ENCODE results near the gene ICE2. TPM values are rescaled to one million over a fixed set of nuclear protein-coding genes. Genes with fewer than 3 reads are reported as not detected.

Gene ICE2
- total and polyA plus RNA-seq, 4 experiments from 2014 or later: 46.5 to 68.4 (median 61.2) TPM

- Mint-ChIP-seq H3K36me3 (peaks cover 10 to 26% of the 10 kb centered on the region in 2 donors), H3K27me3 (no peaks in the 10 kb centered on the region), H3K4me1 (peaks cover 52 to 88% (median 75%) of the 10 kb centered on the region in 4 donors), H3K4me3 (peak overlapping the region in 6 of 8 donors; percentile 30 to 78 (median 56)), H3K9me3 (no peaks in the 10 kb centered on the region), H3K27ac (peak overlapping the region; percentile 83 to 94 (median 89))
- H3K27ac ChIP-seq (ENCODE audit: low read depth, low read length): peak overlapping the region; percentile 34
- no peaks in the 10 kb centered on the region for H3K27me3 ChIP-seq (ENCODE audit: insufficient read depth, low read length)
- no peaks in the 10 kb centered on the region for H3K9me3 ChIP-seq (ENCODE audit: control insufficient read depth in 1 of 2, low read length in 2 of 2)
- POLR2A ChIA-PET (ENCODE audit: partially characterized antibody): interaction anchor here (1.2 kb wide), 1 partner anchor 16 kb away, joined by 3 read pairs; no protein-coding TSS in a partner anchor
- H3K36me3 ChIP-seq (ENCODE audit: insufficient read depth, low read length): no peaks in the 10 kb centered on the region
- CTCF ChIA-PET (ENCODE audit: partially characterized antibody): no interaction called here
- DNase-seq: no peak
- intact Hi-C loops (cut with micrococcal nuclease): loop anchor here (5.0 to 10.0 kb wide), 2 partner anchors 59 to 192 kb away; no protein-coding TSS in a partner anchor
- H3K4me3 ChIP-seq (ENCODE audit: low read length in 2 of 2): no peak overlapping the region
- H3K4me1 ChIP-seq (ENCODE audit: insufficient read depth, low read length): peaks cover 91% of the 10 kb centered on the region
Measured at GRCh38 chr15:60392986-60393790, 85.8 kb downstream of the ICE2 start.

- Histone ChIP-seq H3K36me3 (ENCODE audit: insufficient read depth, low read length) (no peaks in the 10 kb centered on the region), H3K27me3 (ENCODE audit: insufficient read depth, low read length) (no peaks in the 10 kb centered on the region), H3K4me3 (ENCODE audit: low read length in 2 of 2) (no peak overlapping the region), H3K9me3 (ENCODE audit: control insufficient read depth in 1 of 2, low read length in 2 of 2) (no peaks in the 10 kb centered on the region), H3K27ac (ENCODE audit: low read depth, low read length) (peak overlapping the region; percentile 34), H3K4me1 (ENCODE audit: insufficient read depth, low read length) (peaks cover 89% of the 10 kb centered on the region)
- Mint-ChIP-seq H3K36me3 (peaks cover 10 to 26% of the 10 kb centered on the region in 2 donors), H3K9me3 (no peaks in the 10 kb centered on the region), H3K4me1 (peaks cover 54 to 90% (median 75%) of the 10 kb centered on the region in 4 donors), H3K27me3 (no peaks in the 10 kb centered on the region), H3K27ac (peak overlapping the region; percentile 83 to 93 (median 89)), H3K4me3 (peak overlapping the region in 6 of 8 donors; percentile 7 to 69 (median 54))
- CTCF ChIA-PET (ENCODE audit: partially characterized antibody): no interaction called here
- intact Hi-C loops (cut with micrococcal nuclease): loop anchor here (5.0 to 10.0 kb wide), 2 partner anchors 60 to 192 kb away; no protein-coding TSS in a partner anchor
- DNase-seq: peak; percentile 45 to 76 (median 69)
- POLR2A ChIA-PET (ENCODE audit: partially characterized antibody): no interaction called here
Measured at GRCh38 chr15:60392601-60392985, 86.3 kb downstream of the ICE2 start.

- peaks cover 14 to 21% of the 10 kb centered on the region in 2 donors for H3K36me3 Mint-ChIP-seq
- intact Hi-C loops (cut with micrococcal nuclease): loop anchor here (5.0 to 10.0 kb wide), 2 partner anchors 60 to 193 kb away; no protein-coding TSS in a partner anchor
- H3K27me3 Mint-ChIP-seq: no peaks in the 10 kb centered on the region
- Histone ChIP-seq H3K9me3 (ENCODE audit: control insufficient read depth in 1 of 2, low read length in 2 of 2) (no peaks in the 10 kb centered on the region), H3K27me3 (ENCODE audit: insufficient read depth, low read length) (no peaks in the 10 kb centered on the region), H3K36me3 (ENCODE audit: insufficient read depth, low read length) (no peaks in the 10 kb centered on the region), H3K4me1 (ENCODE audit: insufficient read depth, low read length) (peaks cover 90% of the 10 kb centered on the region), H3K27ac (ENCODE audit: low read depth, low read length) (no peak overlapping the region), H3K4me3 (ENCODE audit: low read length in 2 of 2) (no peak overlapping the region)
- ChIA-PET POLR2A (ENCODE audit: partially characterized antibody) (no interaction called here), CTCF (ENCODE audit: partially characterized antibody) (interaction anchor here (1.0 kb wide), 1 partner anchor 18 kb away, joined by 3 read pairs; no protein-coding TSS in a partner anchor)
- H3K4me3 Mint-ChIP-seq: peak overlapping the region in 5 of 8 donors; percentile 7 to 50 (median 22)
- H3K4me1 Mint-ChIP-seq: peaks cover 60 to 94% (median 78%) of the 10 kb centered on the region in 4 donors
- no peaks in the 10 kb centered on the region for H3K9me3 Mint-ChIP-seq
- peak overlapping the region; percentile 16 to 90 (median 78) for H3K27ac Mint-ChIP-seq
- no peak for DNase-seq
Measured at GRCh38 chr15:60391722-60392315, 87.1 kb downstream of the ICE2 start.

GRCh38 chr15:60390871-60391501, 88.0 kb downstream of the ICE2 start:
- Histone ChIP-seq H3K9me3 (ENCODE audit: control insufficient read depth in 1 of 2, low read length in 2 of 2) (no peaks in the 10 kb centered on the region), H3K4me3 (ENCODE audit: low read length in 2 of 2) (no peak overlapping the region), H3K36me3 (ENCODE audit: insufficient read depth, low read length) (no peaks in the 10 kb centered on the region), H3K4me1 (ENCODE audit: insufficient read depth, low read length) (peaks cover 83% of the 10 kb centered on the region), H3K27ac (ENCODE audit: low read depth, low read length) (no peak overlapping the region), H3K27me3 (ENCODE audit: insufficient read depth, low read length) (no peaks in the 10 kb centered on the region)
- Mint-ChIP-seq H3K36me3 (peaks cover 14 to 17% of the 10 kb centered on the region in 2 donors), H3K27ac (peak overlapping the region; percentile 16 to 90 (median 82)), H3K4me3 (peak overlapping the region in 4 of 8 donors; percentile 18 to 37 (median 30)), H3K9me3 (no peaks in the 10 kb centered on the region), H3K4me1 (peaks cover 60 to 92% (median 73%) of the 10 kb centered on the region in 4 donors), H3K27me3 (no peaks in the 10 kb centered on the region)
- intact Hi-C loops (cut with micrococcal nuclease): loop anchor here (5.0 to 10.0 kb wide), 2 partner anchors 61 to 194 kb away; no protein-coding TSS in a partner anchor
- ChIA-PET POLR2A (ENCODE audit: partially characterized antibody) (no interaction called here), CTCF (ENCODE audit: partially characterized antibody) (interaction anchor here (1.0 kb wide), 1 partner anchor 19 kb away, joined by 3 read pairs; no protein-coding TSS in a partner anchor)
- no peak for DNase-seq

- CTCF ChIA-PET (ENCODE audit: partially characterized antibody): no interaction called here
- POLR2A ChIA-PET (ENCODE audit: partially characterized antibody): interaction anchor here (1.4 kb wide), 1 partner anchor 8 kb away, joined by 4 read pairs; the partner anchor contains the start of gene ANXA2
- Mint-ChIP-seq H3K27me3 (no peaks in the 10 kb centered on the region), H3K27ac (peak overlapping the region; percentile 16 to 90 (median 82)), H3K4me3 (peak overlapping the region in 6 of 8 donors; percentile 2 to 76 (median 73)), H3K9me3 (no peaks in the 10 kb centered on the region), H3K36me3 (peaks cover 11 to 14% of the 10 kb centered on the region in 2 donors), H3K4me1 (peaks cover 61 to 87% (median 68%) of the 10 kb centered on the region in 4 donors)
- intact Hi-C loops (cut with micrococcal nuclease): loop anchor here (5.0 to 10.0 kb wide), 2 partner anchors 62 to 195 kb away; no protein-coding TSS in a partner anchor
- Histone ChIP-seq H3K9me3 (ENCODE audit: control insufficient read depth in 1 of 2, low read length in 2 of 2) (no peaks in the 10 kb centered on the region), H3K27ac (ENCODE audit: low read depth, low read length) (peak overlapping the region; percentile 38), H3K27me3 (ENCODE audit: insufficient read depth, low read length) (no peaks in the 10 kb centered on the region), H3K4me3 (ENCODE audit: low read length in 2 of 2) (no peak overlapping the region), H3K36me3 (ENCODE audit: insufficient read depth, low read length) (no peaks in the 10 kb centered on the region), H3K4me1 (ENCODE audit: insufficient read depth, low read length) (peaks cover 76% of the 10 kb centered on the region)
- DNase-seq: no peak
Measured at GRCh38 chr15:60390231-60390630, 88.7 kb downstream of the ICE2 start.

- Histone ChIP-seq H3K4me1 (ENCODE audit: insufficient read depth, low read length) (peaks cover 68% of the 10 kb centered on the region), H3K4me3 (ENCODE audit: low read length in 2 of 2) (peak overlapping the region in 1 of 2 donors; percentile 2), H3K36me3 (ENCODE audit: insufficient read depth, low read length) (peaks cover 2% of the 10 kb centered on the region), H3K9me3 (ENCODE audit: control insufficient read depth in 1 of 2, low read length in 2 of 2) (no peaks in the 10 kb centered on the region), H3K27me3 (ENCODE audit: insufficient read depth, low read length) (no peaks in the 10 kb centered on the region), H3K27ac (ENCODE audit: low read depth, low read length) (peak overlapping the region; percentile 38)
- POLR2A ChIA-PET (ENCODE audit: partially characterized antibody): interaction anchor here (0.6 to 1.4 kb wide), 3 partner anchors 8 to 29 kb away, joined by 3 to 4 read pairs (median 4); partner anchors contain the start of gene ANXA2
- Mint-ChIP-seq H3K36me3 (peaks cover 12 to 13% of the 10 kb centered on the region in 2 donors), H3K27ac (peak overlapping the region; percentile 16 to 90 (median 83)), H3K4me1 (peaks cover 59 to 79% (median 63%) of the 10 kb centered on the region in 4 donors), H3K27me3 (no peaks in the 10 kb centered on the region), H3K9me3 (no peaks in the 10 kb centered on the region), H3K4me3 (peak overlapping the region; percentile 53 to 79 (median 74))
- intact Hi-C loops (cut with micrococcal nuclease): loop anchor here (5.0 to 10.0 kb wide), 2 partner anchors 63 to 195 kb away; no protein-coding TSS in a partner anchor
- CTCF ChIA-PET (ENCODE audit: partially characterized antibody): no interaction called here
- DNase-seq: peak; percentile 52 to 79 (median 66)
Measured at GRCh38 chr15:60389261-60390077, 89.5 kb downstream of the ICE2 start.
